ENCODE measurements around the gene FSCN2. TPM values are rescaled to one million over a fixed set of nuclear protein-coding genes. Genes with fewer than 3 reads are reported as not detected.

Gene FSCN2
- total RNA-seq, 1 experiment from 2014 or later = 0.62 TPM

Small RNAs within 50 kb of the gene (small RNA-seq; reads per million reads assigned to genes)
- gene RF00019 = 0 reads per million in 2 experiments

Other genes starting within 250 kb of the FSCN2 start
- gene SLC38A10, start 233.1 kb upstream of the FSCN2 start, total RNA-seq (2014; rRNA removed; shearing (Covaris generic)) = 41.8 and 49.3 TPM in 2 replicates
- 6.0 and 6.7 TPM in 2 replicates for gene BAHCC1, start 132.9 kb upstream of the FSCN2 start, total RNA-seq (2014; rRNA removed; shearing (Covaris generic))
- gene ACTG1, start 15.6 kb upstream of the FSCN2 start, total RNA-seq (2014; rRNA removed; shearing (Covaris generic)) = 2,788 and 3,093 TPM in 2 replicates
- gene FAAP100, start 24.0 kb downstream of the FSCN2 start, total RNA-seq (2014; rRNA removed; shearing (Covaris generic)) = 13.0 and 15.4 TPM in 2 replicates
- 57.1 and 69.9 TPM in 2 replicates for gene NPLOC4, start 108.7 kb downstream of the FSCN2 start, total RNA-seq (2014; rRNA removed; shearing (Covaris generic))
- 0.42 and 0.49 TPM in 2 replicates for gene TSPAN10, start 108.8 kb downstream of the FSCN2 start, total RNA-seq (2014; rRNA removed; shearing (Covaris generic))
- gene PDE6G, start 128.2 kb downstream of the FSCN2 start, total RNA-seq (2014; rRNA removed; shearing (Covaris generic)) = not detected in 2 replicates
- 47.5 and 60.0 TPM in 2 replicates for gene OXLD1, start 138.2 kb downstream of the FSCN2 start, total RNA-seq (2014; rRNA removed; shearing (Covaris generic))
- gene CCDC137, start 138.4 kb downstream of the FSCN2 start, total RNA-seq (2014; rRNA removed; shearing (Covaris generic)) = 20.3 and 21.7 TPM in 2 replicates
- gene ARL16, start 155.4 kb downstream of the FSCN2 start, total RNA-seq (2014; rRNA removed; shearing (Covaris generic)) = 35.3 and 36.4 TPM in 2 replicates
- 57.5 and 57.9 TPM in 2 replicates for gene HGS, start 155.6 kb downstream of the FSCN2 start, total RNA-seq (2014; rRNA removed; shearing (Covaris generic))
- 33.7 and 38.1 TPM in 2 replicates for gene MRPL12, start 175.0 kb downstream of the FSCN2 start, total RNA-seq (2014; rRNA removed; shearing (Covaris generic))
- gene SLC25A10, start 183.9 kb downstream of the FSCN2 start, total RNA-seq (2014; rRNA removed; shearing (Covaris generic)) = 9.4 and 12.6 TPM in 2 replicates

Measured in NCI-H460 (cell line).